HG03520 (cell line): Measurements from ENCODE around the gene PGBD4.
"Not testable (repeated sequence)": the region's sequence is repeated elsewhere in the genome, so short reads cannot be mapped to it uniquely, and the experiment has no call there.

Experiments
- ATAC-seq: cut with Tn5 transposase; IDR thresholded peaks from one replicate; pipeline ENCODE4 v1.9.1; 2021; ENCODE audit warnings: mild to moderate bottlenecking, moderate library complexity; ENCODE audit not compliant: unreplicated experiment

The PGBD4 gene

GRCh38 chr15:34111488-34111887 lies 9.6 kb downstream of the PGBD4 start:
- no peak for ATAC-seq

DNA sequence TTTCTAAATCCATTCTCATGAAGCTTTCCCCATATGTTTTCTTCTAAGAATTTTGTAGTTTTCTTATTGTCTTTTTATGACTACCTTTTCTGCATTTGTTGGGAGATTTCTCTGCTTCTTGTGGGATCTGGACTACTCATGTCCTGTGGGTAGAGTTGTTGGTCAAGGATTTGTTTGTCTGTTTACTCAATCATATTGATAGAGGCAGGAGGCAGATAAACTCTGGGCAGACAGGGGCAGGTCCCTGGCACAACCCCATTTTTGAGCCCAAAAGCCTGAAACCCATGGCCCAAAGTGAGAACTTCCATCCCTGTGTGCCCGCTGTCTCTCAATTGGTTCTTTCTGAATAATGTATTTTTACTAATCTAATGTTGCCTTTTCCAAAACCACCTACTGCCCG lies 12.3 kb downstream of the PGBD4 start:
- no peak for ATAC-seq

DNA sequence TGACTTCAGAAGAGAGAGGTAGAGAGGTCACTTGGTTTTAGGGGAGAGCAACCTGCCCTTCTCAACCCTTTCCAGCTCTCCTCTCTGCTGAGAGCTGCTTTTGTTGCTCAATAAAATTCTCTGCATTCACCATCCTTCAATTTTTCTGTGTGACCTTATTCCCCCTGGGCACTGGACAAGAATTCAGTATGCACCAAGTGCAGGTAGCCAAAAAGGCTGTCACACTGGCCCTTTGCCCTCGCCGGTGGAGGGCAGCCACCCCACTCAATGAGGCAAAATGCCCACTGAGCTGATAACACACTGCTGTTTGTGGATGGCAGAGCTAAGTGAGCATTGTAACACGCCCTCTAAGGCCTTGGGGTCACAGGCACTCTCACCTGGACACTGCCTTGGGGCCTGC lies 12.9 kb downstream of the PGBD4 start:
- ATAC-seq = no peak

GRCh38 chr15:34116620-34117019 lies 14.7 kb downstream of the PGBD4 start:
- no peak for ATAC-seq

GRCh38 chr15:34119291-34119690 lies 17.4 kb downstream of the PGBD4 start:
- no peak for ATAC-seq

GRCh38 chr15:34120420-34120819 lies 18.5 kb downstream of the PGBD4 start:
- ATAC-seq = not testable (repeated sequence)

GRCh38 chr15:34121786-34122185 lies 19.9 kb downstream of the PGBD4 start:
- not testable (repeated sequence) for ATAC-seq

DNA sequence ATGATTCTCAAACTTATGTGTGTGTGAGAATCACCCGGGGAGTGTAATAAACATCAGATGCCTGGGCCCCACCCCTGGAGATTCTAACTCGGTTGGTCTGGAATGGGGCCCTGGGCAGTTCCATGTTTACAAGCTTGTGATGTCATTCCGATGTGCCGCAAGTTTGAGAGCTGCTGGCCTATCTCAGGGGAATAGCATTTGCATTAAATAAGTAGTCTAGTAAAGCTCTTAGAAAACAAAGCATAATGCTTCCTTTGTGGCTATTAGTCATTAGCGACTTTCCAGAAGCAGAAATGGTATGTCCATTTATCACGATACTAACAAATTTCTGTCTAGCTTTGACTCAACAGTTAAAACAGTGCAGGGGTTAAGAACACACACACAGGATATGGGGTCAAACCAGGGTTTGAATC lies 20.9 kb downstream of the PGBD4 start:
- peak; percentile 72 for ATAC-seq

GRCh38 chr15:34124651-34125050 lies 22.8 kb downstream of the PGBD4 start:
- no peak for ATAC-seq

DNA sequence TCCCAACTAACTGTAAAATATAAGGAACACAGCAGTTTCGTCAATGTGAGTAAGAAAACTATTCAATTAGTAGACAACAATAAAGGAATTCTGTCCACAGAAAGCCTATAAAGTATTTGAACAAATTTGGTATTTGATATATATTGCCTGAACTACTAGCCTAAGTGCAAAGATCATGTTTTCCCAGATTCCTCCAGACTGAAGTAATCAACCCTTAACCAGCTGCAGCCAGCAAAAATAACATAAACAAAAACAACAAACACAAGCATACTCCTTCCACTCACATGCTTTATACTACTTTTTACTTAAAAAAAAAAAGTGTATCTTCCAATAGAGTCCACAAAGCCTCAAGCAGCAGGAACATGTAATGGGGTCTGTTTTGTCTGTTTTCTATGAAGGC lies 24.1 kb downstream of the PGBD4 start:
- no peak for ATAC-seq

- ATAC-seq = no peak
Observed at GRCh38 chr15:34126522-34126921, 24.6 kb downstream of the PGBD4 start.

DNA sequence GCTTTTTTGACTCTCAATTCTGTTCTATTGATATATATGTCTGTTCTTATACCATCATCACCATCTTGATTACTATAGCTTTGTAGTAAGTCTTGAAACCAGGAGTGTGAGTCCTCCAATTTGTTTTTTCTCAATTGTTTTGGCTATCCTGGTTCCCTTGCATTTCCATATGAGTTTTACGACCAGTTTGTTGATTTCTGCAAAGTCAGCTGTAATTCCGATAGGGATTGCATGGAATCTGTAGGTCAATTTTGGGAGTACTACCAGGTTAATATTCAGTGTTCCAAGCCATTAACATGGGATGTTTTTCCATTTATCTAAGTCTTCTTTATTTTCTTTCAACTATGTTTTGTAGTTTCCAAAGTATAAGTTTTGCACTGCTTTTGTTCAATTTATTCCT lies 27.0 kb downstream of the PGBD4 start:
- no peak for ATAC-seq

DNA sequence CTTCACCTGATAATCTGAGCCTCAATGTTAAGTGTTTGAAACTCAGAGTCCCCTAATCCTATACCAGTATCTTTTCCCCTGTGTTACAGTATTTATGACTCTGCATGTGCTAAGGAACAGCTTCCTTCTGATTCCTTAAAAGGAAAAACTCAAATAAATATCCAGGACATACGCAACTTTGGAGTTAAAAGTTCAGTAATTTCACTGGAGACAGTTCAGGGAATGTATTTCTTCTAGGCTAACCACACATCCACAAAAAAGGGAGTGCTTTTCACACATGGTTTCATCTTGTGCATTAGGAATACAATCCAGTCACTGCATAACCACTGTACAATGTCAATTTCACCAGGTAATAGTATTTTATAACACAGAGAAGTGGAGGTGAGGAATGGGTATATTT lies 31.0 kb downstream of the PGBD4 start:
- no peak for ATAC-seq

GRCh38 chr15:34133511-34133910 lies 31.6 kb downstream of the PGBD4 start:
- no peak for ATAC-seq

DNA sequence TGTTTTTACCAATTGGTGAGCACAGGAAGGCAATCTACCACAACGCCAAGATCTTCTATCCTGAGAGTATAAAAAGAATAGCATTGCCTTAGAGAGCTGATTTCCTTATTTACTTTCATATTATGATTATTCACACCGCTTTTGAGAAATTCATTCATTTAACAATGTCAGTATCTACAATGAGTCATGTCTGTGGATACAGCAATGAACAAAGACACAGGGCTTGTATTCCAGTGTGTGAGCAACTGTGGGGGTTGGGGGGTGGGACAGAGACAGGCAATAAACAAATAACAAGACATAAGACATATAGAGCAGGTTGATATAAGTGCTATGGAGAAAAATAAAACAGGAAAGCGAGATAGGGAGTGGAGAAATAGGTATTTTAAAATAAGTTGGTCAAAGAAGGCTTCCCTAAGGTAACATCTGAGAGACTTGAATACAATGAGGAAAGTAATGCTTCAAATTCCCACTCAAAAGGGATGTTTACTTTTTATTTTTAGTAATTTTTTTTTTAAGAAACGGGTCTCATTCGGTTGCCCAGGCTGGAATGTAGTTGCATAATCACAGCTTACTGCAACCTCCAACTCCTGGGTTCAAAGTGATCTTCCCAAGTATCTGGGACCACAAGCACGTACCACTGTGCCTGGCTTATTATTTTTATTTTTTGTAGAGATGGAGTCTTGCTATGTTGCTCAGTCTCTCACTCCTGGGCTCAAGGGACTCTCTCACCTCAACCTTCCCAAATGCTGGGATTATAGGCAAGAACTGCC lies 45.7 kb downstream of the PGBD4 start:
- ATAC-seq = no peak

- ATAC-seq = no peak
Observed at GRCh38 chr15:34154725-34155204, 52.9 kb downstream of the PGBD4 start.

- ATAC-seq = no peak
Observed at GRCh38 chr15:34155859-34156258, 54.0 kb downstream of the PGBD4 start.
